K562 (cell line): ENCODE results near the gene WDR90. TPM values are rescaled to one million over a fixed set of nuclear protein-coding genes. Genes with fewer than 3 reads are reported as not detected.

Source experiments
- ATAC-seq: fragments of 200-7000 bp; cut with Tn5 transposase; 3 replicates; pipeline ENCODE4 v1.9.1; 2020; ENCODE audit warnings: moderate library complexity
- BruUV-seq: library from RNA; stranded (reverse); fragments of 400-500 nt; replicated peaks from 2 replicates; lab custom pipeline; 2021; lab: Mats Ljungman, UMichigan
- CTCF ChIA-PET: fragments of 300-600 bp; formaldehyde crosslinking; extraction: SDS; loops from one replicate; lab custom pipeline; 2021; ENCODE audit warnings: low intra/inter-chr PET ratio; lab: Yijun Ruan, JAX
- POLR2A ChIA-PET: fragments of 300-600, 350-650 bp; sonication (Branson Sonifier 250); formaldehyde crosslinking; extraction: SDS; loops from one replicate; lab custom pipeline; 2021; ENCODE audit warnings: antibody characterized with exemption, inconsistent platforms; lab: Yijun Ruan, JAX
- DNase-seq, 4 experiments: peaks; one replicate each; pipeline versions ENCODE4 v3.0.0 to v3.0.0-alpha.2; 2011 to 2018; ENCODE audit warnings: low spot score in 3 of 4, mixed read lengths in 3 of 4; ENCODE audit errors: extremely low read depth in 1 of 4
- FAIRE-seq: peaks from 2 replicates; lab custom pipeline; 2011; peaks lifted over from hg19 to GRCh38; lab: Jason Lieb, UNC
- H2AFZ ChIP-seq: 2 replicates; pipeline ENCODE4 v1.6.0; 2011; ENCODE audit warnings: low read depth, low read length, control low read depth, inconsistent platforms
- H3K27ac ChIP-seq: fragments of 200-600 bp; 3 replicates; pipeline ENCODE4 v1.8.0; 2011; ENCODE audit warnings: low read depth, mild to moderate bottlenecking, control low read depth, inconsistent platforms, low read length, moderate library complexity, mixed read lengths; ENCODE audit errors: extremely low read depth
- H3K27me3 ChIP-seq, 2 experiments: fragments of 300-600 bp in 1 of 2; 2 replicates in 1 of 2; 3 replicates in 1 of 2; pipeline versions ENCODE4 v1.6.0 to v1.8.0; 2011; ENCODE audit warnings: inconsistent platforms in 2 of 2, low read length in 2 of 2, mild to moderate bottlenecking in 1 of 2, mixed read lengths in 1 of 2, moderate library complexity in 1 of 2; ENCODE audit not compliant: control insufficient read depth in 2 of 2, insufficient read depth in 2 of 2
- H3K36me3 ChIP-seq: fragments of 300-600 bp; 3 replicates; pipeline ENCODE4 v1.8.0; 2011; ENCODE audit warnings: mild to moderate bottlenecking, low read length, inconsistent platforms; ENCODE audit not compliant: control insufficient read depth, insufficient read depth
- H3K4me1 ChIP-seq, 2 experiments: fragments of 200-600 bp in 1 of 2; replicated peaks in 1 of 2; 2 replicates in 1 of 2; 3 replicates in 1 of 2; pipeline versions ENCODE4 v1.5.1 to v1.8.0; 2011; ENCODE audit warnings: inconsistent platforms in 2 of 2, low read length in 2 of 2, mild to moderate bottlenecking in 1 of 2, mixed read lengths in 1 of 2, moderate library complexity in 1 of 2; ENCODE audit not compliant: control insufficient read depth in 2 of 2, insufficient read depth in 2 of 2
- H3K4me2 ChIP-seq: 2 replicates; pipeline ENCODE4 v1.6.1; 2011; ENCODE audit warnings: low read length, control low read depth, inconsistent platforms, mixed read lengths; ENCODE audit not compliant: insufficient read depth
- H3K4me3 ChIP-seq: fragments of 200-600 bp; sonication (generic), shearing (Covaris generic); 2 replicates; pipeline ENCODE4 v1.5.1; 2016; ENCODE audit warnings: control low read depth, inconsistent platforms
- H3K79me2 ChIP-seq: fragments of 200-600 bp; 3 replicates; pipeline ENCODE4 v1.8.0; 2011; ENCODE audit warnings: low read length, inconsistent platforms; ENCODE audit not compliant: control insufficient read depth, insufficient read depth
- H3K9ac ChIP-seq, 2 experiments: 2 replicates each; pipeline versions ENCODE4 v1.6.0 to v1.6.1; 2011; ENCODE audit warnings: low read depth in 2 of 2, low read length in 2 of 2, control low read depth in 1 of 2, inconsistent platforms in 1 of 2, mild to moderate bottlenecking in 1 of 2, mixed read lengths in 1 of 2; ENCODE audit not compliant: insufficient read depth in 1 of 2
- H3K9me1 ChIP-seq: one replicate; pipeline ENCODE4 v1.6.0; 2011; ENCODE audit warnings: inconsistent platforms, mild to moderate bottlenecking, low read length, moderate library complexity; ENCODE audit not compliant: control insufficient read depth, insufficient read depth
- H3K9me3 ChIP-seq: replicated peaks from 2 replicates; pipeline ENCODE4 v1.5.1; 2011; ENCODE audit warnings: low read depth, low read length, inconsistent platforms; ENCODE audit not compliant: control insufficient read depth, insufficient read depth
- H4K20me1 ChIP-seq: replicated peaks from 2 replicates; pipeline ENCODE4 v1.6.1; 2011; ENCODE audit warnings: low read length, inconsistent platforms, mixed read lengths; ENCODE audit not compliant: control insufficient read depth, insufficient read depth
- ARID3B ChIP-seq: fragments of 250-450 bp; sonication (Bioruptor Pico); IDR thresholded peaks from 2 replicates; pipeline ENCODE4 v1.4.0; 2020; ENCODE audit warnings: borderline replicate concordance
- ATF7 ChIP-seq: fragments of 450-650 bp; IDR thresholded peaks from 2 replicates; pipeline ENCODE4 v1.7.1; 2014; ENCODE audit warnings: mild to moderate bottlenecking, moderate library complexity
- CC2D1A ChIP-seq: fragments of 450-650 bp; IDR thresholded peaks from 2 replicates; pipeline ENCODE4 v1.6.1; 2017; ENCODE audit warnings: mild to moderate bottlenecking
- ELF1 ChIP-seq: fragments of 200-800 bp; sonication (Bioruptor generic); IDR thresholded peaks from 2 replicates; pipeline ENCODE4 v1.6.1; 2016; ENCODE audit warnings: missing genetic modification characterization, missing compliant biosample characterization
- ESRRB ChIP-seq: fragments of 250-450 bp; sonication (Bioruptor Pico); IDR thresholded peaks from 2 replicates; pipeline ENCODE4 v1.5.0; 2020; ENCODE audit warnings: mild to moderate bottlenecking, moderate library complexity, borderline replicate concordance
- HDAC2 ChIP-seq: fragments of 450-650 bp; IDR thresholded peaks from 2 replicates; pipeline ENCODE4 v1.6.1; 2016; ENCODE audit warnings: mild to moderate bottlenecking
- LEF1 ChIP-seq: fragments of 450-650 bp; IDR thresholded peaks from 2 replicates; pipeline ENCODE4 v1.6.1; 2016; ENCODE audit warnings: mild to moderate bottlenecking
- NFYB ChIP-seq: IDR thresholded peaks from 2 replicates; pipeline ENCODE4 v1.6.1; 2011; ENCODE audit warnings: mild to moderate bottlenecking, moderate library complexity; ENCODE audit not compliant: insufficient read length; ENCODE audit errors: extremely low read depth
- TBL1XR1 ChIP-seq, 2 experiments: IDR thresholded peaks; 2 replicates each; pipeline ENCODE4 v1.6.1; 2012; ENCODE audit warnings: improper control_type of control experiment in 2 of 2, low read length in 2 of 2, mild to moderate bottlenecking in 1 of 2
- ZFX ChIP-seq: sonication (generic); formaldehyde crosslinking; IDR thresholded peaks from 2 replicates; pipeline ENCODE4 v1.8.0; 2022; ENCODE audit warnings: mild to moderate bottlenecking, missing genetic modification reagents, moderate library complexity
- ZNF41 ChIP-seq: fragments of 250-450 bp; sonication (Bioruptor Pico); conservative IDR thresholded peaks from 2 replicates; pipeline ENCODE4 v1.4.0; 2020; ENCODE audit warnings: mild to moderate bottlenecking
- ZNF79 ChIP-seq: fragments of 250-450 bp; sonication (Bioruptor Pico); IDR thresholded peaks from 2 replicates; pipeline ENCODE4 v1.4.0; 2020; ENCODE audit warnings: low read depth, mild to moderate bottlenecking, moderate library complexity
- WGBS: fragments of 100-300 bp; shearing (Covaris generic); methylation state at CpG from one replicate; pipeline ENCODE4 v1.1.6; 2016; ENCODE audit warnings: low coverage, mixed read lengths; ENCODE audit not compliant: insufficient coverage; ENCODE audit errors: missing lambda C conversion rate; 5-methylcytosine and 5-hydroxymethylcytosine counted together
- in situ Hi-C: fragments of 300-500 bp; cut with MboI; formaldehyde crosslinking; loops from 4 replicates; pipeline ENCODE4 v1.15.0; 2018; ENCODE audit warnings: inconsistent platforms, mixed read lengths
- intact Hi-C: fragments of 100-400 bp; cut with micrococcal nuclease; formaldehyde crosslinking; loops from 2 replicates; pipeline ENCODE4 v1.14.2; 2022
- polyA plus RNA-seq, 8 experiments: library from polyadenylated mRNA; depleted of rRNA in 4 of 8; stranded (reverse) in 5 of 8; unstranded in 3 of 8; fragments of >200 nt; fragmentation: Nextera tagmentation in 2 of 8; fragmentation: Illumina TruSeq in 1 of 8; extraction: Ambion mirVana in 2 of 8; extraction: Trizol in 1 of 8; gene quantifications; 2 replicates each; pipeline versions ENCODE4 v1.2.1 to v1.2.3, GENCODE V29; 2011 to 2014; ENCODE audit warnings: inconsistent platforms in 1 of 8, missing spikeins in 1 of 8
- total RNA-seq, 7 experiments: library from RNA; depleted of rRNA in 6 of 7; stranded (reverse); fragments of >200 nt in 6 of 7; fragmentation: Illumina TruSeq in 2 of 7; extraction: Trizol in 2 of 7; gene quantifications; 2 replicates each; pipeline versions ENCODE4 v1.2.1 to v1.2.3, GENCODE V29; 2011 to 2021; ENCODE audit warnings: low replicate concordance in 1 of 7
- TF ChIP-seq, protein P1 (sequence below): fragments of 250-450 bp; sonication (Bioruptor Pico); IDR thresholded peaks from 2 replicates; pipeline ENCODE4 v1.5.0; 2021; ENCODE audit warnings: mild to moderate bottlenecking, borderline replicate concordance
- TF ChIP-seq, protein P2 (sequence below): fragments of 250-450 bp; sonication (Bioruptor Pico); IDR thresholded peaks from 2 replicates; pipeline ENCODE4 v1.8.0; 2021; ENCODE audit warnings: mild to moderate bottlenecking, moderate library complexity
- TF ChIP-seq, protein P3 (sequence below), 2 experiments: fragments of 200-800 bp in 1 of 2; sonication (Bioruptor generic) in 1 of 2; sonication (generic) in 1 of 2; formaldehyde crosslinking in 1 of 2; IDR thresholded peaks in 1 of 2; conservative IDR thresholded peaks in 1 of 2; 2 replicates each; pipeline versions ENCODE4 v1.5.0 to v1.6.1; 2016 to 2020; ENCODE audit warnings: missing compliant biosample characterization in 1 of 2, missing genetic modification characterization in 1 of 2, missing genetic modification reagents in 1 of 2

The WDR90 gene
- total and polyA plus RNA-seq, 9 of the 15 experiments (the other 6 are each of a cell fraction or from before 2014, with no cell fraction given): 0.44 to 12.6 (median 3.3) TPM

GRCh38 chr16:619476-620100 is 29.6 kb upstream of the WDR90 start:
- CTCF ChIA-PET: no interaction called here
- BruUV-seq: no TSS peak
- POLR2A ChIA-PET: interaction anchor here (1.3 kb wide), 1 partner anchor 9 kb away, joined by 4 read pairs; no protein-coding TSS in a partner anchor
- no peak overlapping the region for H3K27ac ChIP-seq
- no peaks in the 10 kb centered on the region for H3K9me1 ChIP-seq
- H3K27me3 ChIP-seq: no peaks in the 10 kb centered on the region
- peaks cover 17% of the 10 kb centered on the region for H3K79me2 ChIP-seq
- no peak overlapping the region for H2AFZ ChIP-seq
- DNase-seq (no peak), ATAC-seq (no peak), FAIRE-seq (no peak)
- H3K9ac ChIP-seq: no peak overlapping the region
- no peaks in the 10 kb centered on the region for H3K9me3 ChIP-seq
- no peak overlapping the region for H3K4me2 ChIP-seq
- WGBS: 82% methylated on average over 18 of the region's 20 CpGs
- peaks cover 2% of the 10 kb centered on the region; the same call in 1 of the 3 replicates for H3K36me3 ChIP-seq
- H3K4me1 ChIP-seq: peaks cover 21 to 54% of the 10 kb centered on the region in 2 experiments
- H3K4me3 ChIP-seq: no peak overlapping the region
- no peaks in the 10 kb centered on the region for H4K20me1 ChIP-seq
- in situ Hi-C loops: no loop called here
- intact Hi-C loops: no loop called here
- TF ChIP-seq HDAC2 (no peak), ZNF79 (no peak), NFYB (no peak), ZNF41 (CRISPR knock-in tag) (no peak), CC2D1A (no peak), ELF1 (no peak), TBL1XR1 (IDR thresholded peaks at IDR 0.05; ENCODE audit: low read length in 2 of 2) (no peak), ESRRB (CRISPR knock-in tag) (no peak), ZFX (CRISPR knock-in tag) (no peak), ATF7 (no peak), LEF1 (no peak), ARID3B (CRISPR knock-in tag) (no peak)
- TF ChIP-seq, protein P1, sequence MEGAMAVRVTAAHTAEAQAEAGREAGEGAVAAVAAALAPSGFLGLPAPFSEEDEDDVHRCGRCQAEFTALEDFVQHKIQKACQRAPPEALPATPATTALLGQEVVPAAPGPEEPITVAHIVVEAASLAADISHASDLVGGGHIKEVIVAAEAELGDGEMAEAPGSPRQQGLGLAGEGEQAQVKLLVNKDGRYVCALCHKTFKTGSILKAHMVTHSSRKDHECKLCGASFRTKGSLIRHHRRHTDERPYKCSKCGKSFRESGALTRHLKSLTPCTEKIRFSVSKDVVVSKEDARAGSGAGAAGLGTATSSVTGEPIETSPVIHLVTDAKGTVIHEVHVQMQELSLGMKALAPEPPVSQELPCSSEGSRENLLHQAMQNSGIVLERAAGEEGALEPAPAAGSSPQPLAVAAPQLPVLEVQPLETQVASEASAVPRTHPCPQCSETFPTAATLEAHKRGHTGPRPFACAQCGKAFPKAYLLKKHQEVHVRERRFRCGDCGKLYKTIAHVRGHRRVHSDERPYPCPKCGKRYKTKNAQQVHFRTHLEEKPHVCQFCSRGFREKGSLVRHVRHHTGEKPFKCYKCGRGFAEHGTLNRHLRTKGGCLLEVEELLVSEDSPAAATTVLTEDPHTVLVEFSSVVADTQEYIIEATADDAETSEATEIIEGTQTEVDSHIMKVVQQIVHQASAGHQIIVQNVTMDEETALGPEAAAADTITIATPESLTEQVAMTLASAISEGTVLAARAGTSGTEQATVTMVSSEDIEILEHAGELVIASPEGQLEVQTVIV (CRISPR knock-in tag): no peak
- TF ChIP-seq, protein P2, sequence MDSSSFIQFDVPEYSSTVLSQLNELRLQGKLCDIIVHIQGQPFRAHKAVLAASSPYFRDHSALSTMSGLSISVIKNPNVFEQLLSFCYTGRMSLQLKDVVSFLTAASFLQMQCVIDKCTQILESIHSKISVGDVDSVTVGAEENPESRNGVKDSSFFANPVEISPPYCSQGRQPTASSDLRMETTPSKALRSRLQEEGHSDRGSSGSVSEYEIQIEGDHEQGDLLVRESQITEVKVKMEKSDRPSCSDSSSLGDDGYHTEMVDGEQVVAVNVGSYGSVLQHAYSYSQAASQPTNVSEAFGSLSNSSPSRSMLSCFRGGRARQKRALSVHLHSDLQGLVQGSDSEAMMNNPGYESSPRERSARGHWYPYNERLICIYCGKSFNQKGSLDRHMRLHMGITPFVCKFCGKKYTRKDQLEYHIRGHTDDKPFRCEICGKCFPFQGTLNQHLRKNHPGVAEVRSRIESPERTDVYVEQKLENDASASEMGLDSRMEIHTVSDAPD (CRISPR knock-in tag): no peak
- TF ChIP-seq, protein P3, sequence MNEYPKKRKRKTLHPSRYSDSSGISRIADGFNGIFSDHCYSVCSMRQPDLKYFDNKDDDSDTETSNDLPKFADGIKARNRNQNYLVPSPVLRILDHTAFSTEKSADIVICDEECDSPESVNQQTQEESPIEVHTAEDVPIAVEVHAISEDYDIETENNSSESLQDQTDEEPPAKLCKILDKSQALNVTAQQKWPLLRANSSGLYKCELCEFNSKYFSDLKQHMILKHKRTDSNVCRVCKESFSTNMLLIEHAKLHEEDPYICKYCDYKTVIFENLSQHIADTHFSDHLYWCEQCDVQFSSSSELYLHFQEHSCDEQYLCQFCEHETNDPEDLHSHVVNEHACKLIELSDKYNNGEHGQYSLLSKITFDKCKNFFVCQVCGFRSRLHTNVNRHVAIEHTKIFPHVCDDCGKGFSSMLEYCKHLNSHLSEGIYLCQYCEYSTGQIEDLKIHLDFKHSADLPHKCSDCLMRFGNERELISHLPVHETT (CRISPR knock-in tag; conservative IDR thresholded peaks at IDR 0.05 in 1 of 2, IDR thresholded peaks at IDR 0.05 in 1 of 2): no peak
